Measurements from ENCODE around the gene CNN2. TPM values are rescaled to one million over a fixed set of nuclear protein-coding genes. Genes with fewer than 3 reads are reported as not detected.

CNN2 gene
- total and polyA plus RNA-seq, 12 donors, result 33.0 to 117 (median 61.7) TPM

DNA sequence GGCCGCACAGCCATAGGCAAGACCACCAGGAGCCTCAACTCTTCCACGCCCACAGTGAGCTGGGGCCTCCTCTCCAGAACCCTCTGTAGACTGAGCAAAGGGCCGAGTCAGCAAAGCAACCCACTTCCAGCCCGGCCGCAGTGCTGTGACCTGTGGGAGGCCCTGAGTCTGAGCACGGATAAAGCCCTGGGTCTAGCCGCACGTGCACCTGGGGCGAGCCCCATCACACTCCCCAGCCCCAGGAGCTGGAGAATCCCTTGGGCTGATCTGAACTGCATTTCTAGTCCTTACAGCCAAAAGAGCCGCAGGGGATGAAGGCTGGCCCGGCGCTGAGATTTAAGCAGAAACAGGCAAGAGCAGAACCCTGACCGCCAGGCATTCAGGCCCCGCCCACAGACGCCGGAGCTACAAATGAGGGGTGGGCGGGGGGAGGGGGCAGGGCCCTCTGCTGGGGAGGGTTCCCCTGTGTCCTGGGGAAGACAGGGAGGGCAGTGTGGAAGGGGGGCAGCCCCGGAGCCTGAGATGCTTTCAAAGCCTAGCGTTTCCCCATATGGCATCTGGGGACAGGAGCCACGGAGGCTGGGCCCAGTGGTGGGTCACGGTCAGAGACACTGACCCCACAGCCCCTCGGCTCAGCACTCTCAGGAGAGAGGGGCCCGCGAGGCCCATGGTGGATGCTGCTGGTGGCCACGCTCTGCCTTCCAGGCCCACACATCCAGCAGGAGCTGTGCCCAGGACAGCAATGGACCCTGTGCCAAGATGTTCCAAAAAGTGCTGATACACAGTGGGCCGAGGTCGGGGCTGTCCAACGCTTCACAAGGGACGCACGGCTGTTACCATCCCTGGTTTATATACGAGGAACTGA is 10.4 kb upstream of the CNN2 start:
- TF ChIP-seq, protein P1, sequence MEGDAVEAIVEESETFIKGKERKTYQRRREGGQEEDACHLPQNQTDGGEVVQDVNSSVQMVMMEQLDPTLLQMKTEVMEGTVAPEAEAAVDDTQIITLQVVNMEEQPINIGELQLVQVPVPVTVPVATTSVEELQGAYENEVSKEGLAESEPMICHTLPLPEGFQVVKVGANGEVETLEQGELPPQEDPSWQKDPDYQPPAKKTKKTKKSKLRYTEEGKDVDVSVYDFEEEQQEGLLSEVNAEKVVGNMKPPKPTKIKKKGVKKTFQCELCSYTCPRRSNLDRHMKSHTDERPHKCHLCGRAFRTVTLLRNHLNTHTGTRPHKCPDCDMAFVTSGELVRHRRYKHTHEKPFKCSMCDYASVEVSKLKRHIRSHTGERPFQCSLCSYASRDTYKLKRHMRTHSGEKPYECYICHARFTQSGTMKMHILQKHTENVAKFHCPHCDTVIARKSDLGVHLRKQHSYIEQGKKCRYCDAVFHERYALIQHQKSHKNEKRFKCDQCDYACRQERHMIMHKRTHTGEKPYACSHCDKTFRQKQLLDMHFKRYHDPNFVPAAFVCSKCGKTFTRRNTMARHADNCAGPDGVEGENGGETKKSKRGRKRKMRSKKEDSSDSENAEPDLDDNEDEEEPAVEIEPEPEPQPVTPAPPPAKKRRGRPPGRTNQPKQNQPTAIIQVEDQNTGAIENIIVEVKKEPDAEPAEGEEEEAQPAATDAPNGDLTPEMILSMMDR (IDR thresholded peaks at IDR 0.05), result no peak
- H3K36me3 ChIP-seq, result peaks cover 0 to 52% (median 30%) of the 10 kb centered on the region in 9 donors
- 58 to 63% methylated on average over 31 of the region's 31 CpGs for WGBS, 2 donors
- DNase-seq (no peak), ATAC-seq (no peak)
- H3K4me1 ChIP-seq, result peaks cover 51 to 63% (median 55%) of the 10 kb centered on the region in 9 donors
- H3K27ac ChIP-seq, result peak overlapping the region in 7 of 10 donors; percentile 5 to 52 (median 29)
- no peaks in the 10 kb centered on the region for H3K9me3 ChIP-seq
- H3K27me3 ChIP-seq, result no peaks in the 10 kb centered on the region
- intact Hi-C loops (cut with DNase I), result no loop called here
- H3K4me3 ChIP-seq, result peak overlapping the region in 1 of 10 donors; percentile 23

DNA sequence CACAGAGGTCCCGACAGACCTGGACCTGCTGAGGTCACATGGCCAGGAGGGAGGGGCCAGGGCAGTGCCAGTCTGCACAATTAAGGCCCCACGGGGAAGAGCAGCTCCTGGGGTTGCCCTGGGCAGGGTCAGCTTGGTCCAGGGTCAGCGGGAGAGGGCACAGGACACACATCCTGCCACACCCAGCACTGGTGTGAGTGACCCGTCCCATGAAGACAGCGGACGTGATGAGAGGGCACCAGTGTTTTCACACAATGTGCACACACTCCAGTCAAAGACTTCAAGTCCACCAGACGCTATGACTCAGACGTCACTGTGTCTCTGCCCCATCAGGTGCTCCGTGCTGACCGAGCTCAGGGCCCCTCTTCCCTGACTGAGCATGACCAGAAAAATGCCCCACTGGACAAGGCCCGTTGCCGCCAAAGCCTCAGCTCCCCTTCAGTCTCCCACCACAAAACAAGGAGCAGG is 9.7 kb upstream of the CNN2 start:
- 29 to 32% methylated on average over 12 of the region's 12 CpGs for WGBS, 2 donors
- TF ChIP-seq, protein P1 (IDR thresholded peaks at IDR 0.05), result no peak
- H3K4me1 ChIP-seq, result peaks cover 52 to 69% (median 57%) of the 10 kb centered on the region in 9 donors
- no peaks in the 10 kb centered on the region for H3K27me3 ChIP-seq
- no peaks in the 10 kb centered on the region for H3K9me3 ChIP-seq
- intact Hi-C loops (cut with DNase I), result no loop called here
- H3K27ac ChIP-seq, result peak overlapping the region in 8 of 10 donors; percentile 5 to 53 (median 38)
- H3K36me3 ChIP-seq, result peaks cover 0 to 46% (median 24%) of the 10 kb centered on the region in 9 donors
- H3K4me3 ChIP-seq, result peak overlapping the region in 3 of 10 donors; percentile 23 to 25 (median 25)
- ATAC-seq, result peak in 1 of 8 donors; percentile 0
- DNase-seq, result no peak

DNA sequence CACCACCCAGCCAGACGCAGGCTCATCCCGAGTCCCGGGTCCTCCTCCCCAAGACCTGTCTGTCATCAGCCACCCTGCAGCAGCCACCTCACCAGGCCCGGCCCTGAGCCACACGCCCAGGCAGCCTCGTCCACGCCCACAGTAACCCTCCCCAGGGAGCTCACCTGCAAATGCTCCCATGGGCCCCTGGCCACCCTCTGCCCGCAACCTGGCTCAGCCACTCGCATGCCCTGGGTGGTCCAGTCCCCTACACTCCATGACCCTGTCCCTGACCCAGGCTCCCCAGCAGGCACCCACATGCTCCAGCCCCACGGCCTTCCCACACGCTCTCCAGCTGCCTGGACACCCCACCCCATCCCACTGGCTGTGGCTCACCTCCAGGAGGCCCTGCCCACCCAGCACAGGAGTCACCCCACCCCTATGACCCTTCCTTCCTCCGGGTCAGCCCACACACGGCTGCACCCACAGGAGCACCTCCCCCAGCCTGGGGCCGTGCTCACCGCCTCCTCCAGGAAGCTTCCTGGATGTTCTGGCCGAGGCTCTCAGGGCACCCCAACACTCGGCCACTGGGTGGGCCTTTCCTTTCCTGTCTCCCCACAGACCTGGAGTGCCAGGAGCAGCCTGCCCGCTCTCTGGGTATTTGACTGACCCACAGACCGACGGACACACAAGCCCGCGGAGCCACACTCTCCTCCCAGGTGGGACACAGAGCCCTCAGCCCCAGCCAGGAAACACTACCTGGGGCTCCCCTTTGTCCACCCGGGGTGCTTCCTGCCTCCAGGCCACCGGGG is 9.1 kb upstream of the CNN2 start:
- Histone ChIP-seq H3K4me1 (peaks cover 53 to 75% (median 64%) of the 10 kb centered on the region in 9 donors), H3K36me3 (peaks cover 0 to 40% (median 18%) of the 10 kb centered on the region in 9 donors), H3K9me3 (no peaks in the 10 kb centered on the region), H3K4me3 (peak overlapping the region in 3 of 10 donors; percentile 23 to 25 (median 25)), H3K27ac (peak overlapping the region in 8 of 10 donors; percentile 0 to 53 (median 38)), H3K27me3 (no peaks in the 10 kb centered on the region)
- WGBS, 2 donors, result 53 to 55% methylated on average over 24 of the region's 24 CpGs
- TF ChIP-seq, protein P1 (IDR thresholded peaks at IDR 0.05), result no peak
- no peak for DNase-seq
- ATAC-seq, result no peak
- intact Hi-C loops (cut with DNase I), result no loop called here

DNA sequence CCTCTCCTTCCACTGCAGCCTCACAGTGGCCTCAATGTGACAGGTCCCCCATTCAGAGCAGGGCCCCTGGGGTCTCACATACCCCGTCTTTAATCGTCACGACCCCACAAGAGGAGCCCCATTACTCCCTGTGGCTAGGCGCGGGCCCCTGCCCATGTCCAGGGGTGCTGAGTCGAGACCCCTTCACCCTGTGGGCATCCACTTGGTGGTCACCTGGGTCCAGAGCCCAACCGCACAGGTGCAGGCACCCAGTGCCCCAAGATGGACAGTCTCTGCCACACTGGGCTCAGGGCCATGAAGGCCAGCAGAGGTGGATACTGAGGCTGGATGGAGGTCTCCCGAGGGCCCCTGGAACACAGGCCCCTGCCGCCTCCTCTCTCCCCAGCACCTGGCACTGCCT is 8.5 kb upstream of the CNN2 start:
- TF ChIP-seq, protein P1 (IDR thresholded peaks at IDR 0.05), result no peak
- ATAC-seq, result no peak
- no peaks in the 10 kb centered on the region for H3K9me3 ChIP-seq
- peaks cover 0 to 34% (median 12%) of the 10 kb centered on the region in 9 donors for H3K36me3 ChIP-seq
- WGBS, 2 donors, result 82 to 92% methylated on average over 9 of the region's 9 CpGs
- peak overlapping the region in 5 of 10 donors; percentile 0 to 53 (median 49) for H3K27ac ChIP-seq
- DNase-seq, result no peak
- intact Hi-C loops (cut with DNase I), result no loop called here
- peak overlapping the region in 1 of 10 donors; percentile 71 for H3K4me3 ChIP-seq
- no peaks in the 10 kb centered on the region for H3K27me3 ChIP-seq
- H3K4me1 ChIP-seq, result peaks cover 53 to 81% (median 68%) of the 10 kb centered on the region in 9 donors

Measured in heart right ventricle (tissue), 16 donors.